BJ (cell line): ENCODE measurements around the gene NPBWR2. TPM values are rescaled to one million over a fixed set of nuclear protein-coding genes. Genes with fewer than 3 reads are reported as not detected.
"Not testable (repeated sequence)": the region's sequence is repeated elsewhere in the genome, so short reads cannot be mapped to it uniquely, and the experiment has no call there.

Experiments
- CTCF ChIA-PET: fragments of 350-600 bp; formaldehyde crosslinking; extraction: SDS; loops from one replicate; lab custom pipeline; 2021; ENCODE audit warnings: antibody characterized with exemption, inconsistent platforms; lab: Yijun Ruan, JAX
- POLR2A ChIA-PET: fragments of 300-600 bp; sonication (Branson Sonifier 250); formaldehyde crosslinking; extraction: SDS; loops from one replicate; lab custom pipeline; 2021; ENCODE audit warnings: antibody characterized with exemption; lab: Charles Lee
- DNase-seq: peaks from one replicate; pipeline ENCODE4 v3.0.0-alpha.2; 2011; ENCODE audit warnings: low read depth
- H3K27me3 ChIP-seq: 2 replicates; pipeline ENCODE4 v1.6.0; 2011; ENCODE audit warnings: low read length; ENCODE audit not compliant: control insufficient read depth, insufficient read depth
- H3K36me3 ChIP-seq: 2 replicates; pipeline ENCODE4 v1.5.1; 2011; ENCODE audit warnings: low read length; ENCODE audit not compliant: control insufficient read depth, insufficient read depth
- H3K4me3 ChIP-seq: 2 replicates; pipeline ENCODE4 v1.5.1; 2011; ENCODE audit warnings: low read depth, mild to moderate bottlenecking, control low read depth, low read length
- polyA plus RNA-seq: library from polyadenylated mRNA; depleted of rRNA; stranded (reverse); fragments of >200 nt; gene quantifications from 2 replicates; pipeline ENCODE4 v1.2.3, GENCODE V29; 2011
- TF ChIP-seq, protein P1 (sequence below): IDR thresholded peaks from 2 replicates; pipeline ENCODE4 v1.5.1; 2011; ENCODE audit warnings: low read depth, mild to moderate bottlenecking, control low read depth, inconsistent platforms, low read length, moderate library complexity; ENCODE audit not compliant: insufficient read depth

Gene NPBWR2
- polyA plus RNA-seq, 1 experiment = not detected

GRCh38 chr20:64092258-64093012 is 14.9 kb downstream of the NPBWR2 start:
- CTCF ChIA-PET = interaction anchor here (1.0 to 1.9 kb wide), 3 partner anchors 9 to 27 kb away, joined by 4 to 7 read pairs (median 6); no protein-coding TSS in a partner anchor
- no peak overlapping the region for H3K4me3 ChIP-seq
- H3K36me3 ChIP-seq = no peaks in the 10 kb centered on the region
- POLR2A ChIA-PET = no interaction called here
- peaks cover 6% of the 10 kb centered on the region for H3K27me3 ChIP-seq
- no peak for DNase-seq
- TF ChIP-seq, protein P1, sequence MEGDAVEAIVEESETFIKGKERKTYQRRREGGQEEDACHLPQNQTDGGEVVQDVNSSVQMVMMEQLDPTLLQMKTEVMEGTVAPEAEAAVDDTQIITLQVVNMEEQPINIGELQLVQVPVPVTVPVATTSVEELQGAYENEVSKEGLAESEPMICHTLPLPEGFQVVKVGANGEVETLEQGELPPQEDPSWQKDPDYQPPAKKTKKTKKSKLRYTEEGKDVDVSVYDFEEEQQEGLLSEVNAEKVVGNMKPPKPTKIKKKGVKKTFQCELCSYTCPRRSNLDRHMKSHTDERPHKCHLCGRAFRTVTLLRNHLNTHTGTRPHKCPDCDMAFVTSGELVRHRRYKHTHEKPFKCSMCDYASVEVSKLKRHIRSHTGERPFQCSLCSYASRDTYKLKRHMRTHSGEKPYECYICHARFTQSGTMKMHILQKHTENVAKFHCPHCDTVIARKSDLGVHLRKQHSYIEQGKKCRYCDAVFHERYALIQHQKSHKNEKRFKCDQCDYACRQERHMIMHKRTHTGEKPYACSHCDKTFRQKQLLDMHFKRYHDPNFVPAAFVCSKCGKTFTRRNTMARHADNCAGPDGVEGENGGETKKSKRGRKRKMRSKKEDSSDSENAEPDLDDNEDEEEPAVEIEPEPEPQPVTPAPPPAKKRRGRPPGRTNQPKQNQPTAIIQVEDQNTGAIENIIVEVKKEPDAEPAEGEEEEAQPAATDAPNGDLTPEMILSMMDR = no peak

GRCh38 chr20:64091770-64092169 is 15.6 kb downstream of the NPBWR2 start:
- Histone ChIP-seq H3K27me3 (peaks cover 7% of the 10 kb centered on the region), H3K4me3 (no peak overlapping the region), H3K36me3 (no peaks in the 10 kb centered on the region)
- DNase-seq = no peak
- POLR2A ChIA-PET = no interaction called here
- CTCF ChIA-PET = interaction anchor here (1.0 to 1.9 kb wide), 3 partner anchors 8 to 28 kb away, joined by 4 to 7 read pairs (median 6); no protein-coding TSS in a partner anchor
- TF ChIP-seq, protein P1 = no peak

DNA sequence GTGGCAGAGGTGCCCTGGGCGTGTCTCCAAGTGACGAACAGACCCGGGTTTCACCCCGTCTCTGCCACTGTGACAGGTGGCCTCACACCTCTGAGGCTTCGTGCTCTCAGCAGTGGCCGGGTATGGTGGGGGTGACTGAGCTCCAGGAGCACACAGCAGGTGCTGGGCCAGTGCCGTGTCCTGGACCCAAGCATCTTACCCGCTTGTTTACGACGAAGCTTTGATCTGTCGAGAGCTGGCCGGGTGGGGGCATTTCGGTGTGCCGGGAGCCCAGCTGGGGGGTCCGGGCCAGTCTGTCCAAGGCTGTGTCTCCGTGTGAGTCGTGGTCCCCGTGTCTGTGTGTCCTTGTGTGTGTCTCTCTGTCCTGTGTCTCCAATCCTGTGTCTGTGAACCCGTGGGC is 16.0 kb downstream of the NPBWR2 start:
- TF ChIP-seq, protein P1 = no peak

DNA sequence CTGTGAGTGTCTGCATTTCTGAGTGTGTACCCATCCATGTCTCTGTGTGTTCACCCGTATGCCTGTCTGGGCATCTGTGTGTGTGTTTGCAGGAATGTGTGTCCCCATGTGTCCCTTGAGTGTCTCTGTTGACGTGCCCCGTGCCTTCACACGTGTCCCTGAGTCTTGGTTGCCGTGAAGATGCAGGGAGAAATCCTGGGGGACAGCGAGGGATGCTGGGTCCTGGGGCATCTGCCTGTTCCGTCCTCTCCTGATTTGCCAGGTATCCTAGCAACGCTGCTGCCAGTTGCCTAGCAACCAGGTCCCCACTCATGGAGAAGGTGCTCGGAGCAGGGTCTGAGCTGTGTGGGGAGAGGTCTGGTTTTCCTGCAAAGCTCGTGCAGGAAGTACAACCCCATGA is 17.2 kb downstream of the NPBWR2 start:
- CTCF ChIA-PET = no interaction called here
- no peaks in the 10 kb centered on the region for H3K36me3 ChIP-seq
- H3K4me3 ChIP-seq = no peak overlapping the region
- POLR2A ChIA-PET = no interaction called here
- H3K27me3 ChIP-seq = peaks cover 17% of the 10 kb centered on the region
- TF ChIP-seq, protein P1 = no peak
- no peak for DNase-seq

More for the DNA sequence above, 16.0 kb downstream of the NPBWR2 start:
- ChIA-PET CTCF (interaction anchor here (1.0 to 1.8 kb wide), 2 partner anchors 11 to 29 kb away, joined by 4 to 7 read pairs; no protein-coding TSS in a partner anchor), POLR2A (no interaction called here)
- H3K36me3 ChIP-seq = no peaks in the 10 kb centered on the region
- H3K4me3 ChIP-seq = no peak overlapping the region
- DNase-seq = no peak
- H3K27me3 ChIP-seq = peaks cover 9% of the 10 kb centered on the region

GRCh38 chr20:64088586-64088985 is 18.8 kb downstream of the NPBWR2 start:
- H3K27me3 ChIP-seq = peaks cover 27% of the 10 kb centered on the region
- CTCF ChIA-PET = not testable (repeated sequence)

GRCh38 chr20:64087226-64087825 is 20.0 kb downstream of the NPBWR2 start:
- H3K36me3 ChIP-seq, H3K4me3 ChIP-seq, POLR2A ChIA-PET, DNase-seq: not testable (repeated sequence)
- CTCF ChIA-PET = interaction anchor here (0.6 to 2.2 kb wide), 2 partner anchors 33 to 48 kb away, joined by 3 to 9 read pairs; no protein-coding TSS in a partner anchor
- H3K27me3 ChIP-seq = peaks cover 25% of the 10 kb centered on the region

More at GRCh38 chr20:64088586-64088985, 18.8 kb downstream of the NPBWR2 start:
- DNase-seq, H3K36me3 ChIP-seq, POLR2A ChIA-PET, H3K4me3 ChIP-seq: not testable (repeated sequence)
